NCI-H128 (cell line): Measurements from ENCODE around the gene COL9A3.

Experiments
- DNase-seq: peaks from one replicate; lab custom pipeline; 2025; ENCODE audit not compliant: unreplicated experiment; lab: John Stamatoyannopoulos, UW

Gene COL9A3

DNA sequence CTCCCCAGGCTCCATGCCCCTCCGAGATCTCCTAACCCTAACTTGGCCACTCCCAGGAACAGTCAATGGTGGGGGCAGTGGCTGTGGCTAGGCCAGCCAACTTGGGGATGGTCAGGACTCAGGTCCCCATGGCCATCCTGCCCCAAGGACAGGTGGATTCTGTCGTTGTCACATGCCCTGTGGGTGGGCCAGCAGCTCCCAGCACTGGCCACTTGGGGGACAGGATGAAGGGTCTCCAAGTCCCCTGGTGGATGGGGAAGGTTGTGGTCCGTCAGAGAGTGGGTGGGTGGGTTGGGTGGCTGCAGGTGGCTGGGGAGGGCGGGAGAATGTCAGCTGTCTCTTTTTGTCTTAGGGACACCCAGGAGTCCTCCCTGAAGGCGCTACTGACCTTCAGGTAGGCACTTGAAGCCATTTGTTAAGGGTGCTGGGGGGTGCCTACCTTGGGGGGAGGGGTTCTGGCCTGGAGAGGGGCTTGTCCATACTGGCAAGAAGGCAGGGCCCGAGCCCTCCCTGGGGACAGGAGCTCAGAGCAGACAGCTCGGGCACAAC is 5.5 kb downstream of the COL9A3 start:
- no peak for DNase-seq

DNA sequence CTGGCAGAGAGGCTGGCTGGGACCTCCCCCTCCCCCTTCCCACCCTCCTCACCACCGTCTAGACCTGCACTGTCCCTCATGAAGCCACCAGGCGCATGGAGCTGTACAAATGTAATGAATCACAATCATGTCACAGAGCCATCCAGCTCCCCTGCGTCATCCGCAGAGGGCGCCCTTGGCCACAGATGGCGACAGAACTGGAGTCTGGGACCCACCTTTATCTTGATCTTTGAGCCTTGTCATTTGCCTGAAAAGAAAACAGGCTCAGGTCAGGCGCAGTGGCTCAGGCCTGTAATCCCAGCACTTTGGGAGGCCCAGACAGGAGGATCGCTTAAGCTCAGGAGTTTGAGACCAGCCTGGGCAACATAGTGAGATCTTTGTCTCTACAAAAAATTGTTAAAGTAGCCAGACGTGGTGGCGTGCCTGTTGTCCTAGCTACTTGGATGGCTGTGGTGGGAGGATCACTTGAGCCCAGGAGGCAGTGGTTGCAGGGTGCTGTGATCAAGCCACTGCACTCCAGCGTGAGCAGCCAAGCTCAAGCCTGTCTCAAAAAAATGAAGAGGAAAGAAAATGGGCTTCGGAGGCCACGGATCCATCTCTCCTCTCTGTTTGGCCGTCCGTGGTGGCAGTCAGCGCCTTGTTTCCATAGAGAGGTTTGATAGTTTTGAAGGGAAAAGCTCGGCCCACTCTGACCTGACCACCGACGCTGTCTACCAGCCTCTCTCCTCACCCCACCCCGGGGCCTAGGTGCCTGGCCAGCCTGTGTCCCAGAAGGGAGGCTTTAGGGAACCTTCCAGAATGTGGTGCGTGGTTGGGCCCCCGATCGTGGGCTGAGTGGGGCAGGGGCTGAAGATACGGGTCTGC is 6.2 kb downstream of the COL9A3 start:
- DNase-seq: no peak

DNA sequence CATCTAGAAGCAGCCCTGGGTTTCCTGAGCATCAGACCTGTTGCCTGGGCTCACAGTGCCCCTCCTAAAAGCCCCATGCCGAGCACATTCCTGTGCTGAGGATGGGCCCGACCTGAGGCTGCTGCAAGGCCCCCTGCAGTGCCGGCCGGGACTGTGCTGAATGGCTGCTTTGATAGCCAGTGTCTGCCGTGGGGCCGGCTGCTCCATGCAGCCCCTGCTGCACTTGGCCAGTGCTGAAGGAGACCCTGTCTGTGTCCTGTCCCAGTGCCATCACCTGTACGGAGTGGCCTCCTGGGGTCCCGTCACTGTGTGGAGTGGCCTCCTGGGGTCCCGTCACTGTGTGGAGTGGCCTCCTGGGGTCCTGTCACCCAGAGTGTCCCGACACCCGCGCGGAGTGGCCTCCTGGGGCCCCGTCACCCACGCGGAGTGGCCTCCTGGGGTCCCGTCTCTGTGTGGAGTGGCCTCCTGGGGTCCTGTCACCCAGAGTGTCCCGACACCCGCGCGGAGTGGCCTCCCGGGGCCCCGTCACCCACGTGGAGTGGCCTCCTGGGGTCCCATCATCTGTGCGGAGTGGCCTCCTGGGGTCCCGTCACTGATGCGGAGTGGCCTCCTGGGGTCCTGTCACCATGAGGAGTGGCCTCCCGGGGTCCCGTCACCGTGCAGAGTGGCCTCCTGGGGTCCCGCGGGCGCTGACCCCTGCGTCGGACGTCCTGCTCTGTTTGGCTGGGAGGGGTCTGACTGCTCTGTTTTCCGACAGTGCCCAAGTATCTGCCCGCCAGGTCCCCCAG is 7.0 kb downstream of the COL9A3 start:
- DNase-seq: no peak

DNA sequence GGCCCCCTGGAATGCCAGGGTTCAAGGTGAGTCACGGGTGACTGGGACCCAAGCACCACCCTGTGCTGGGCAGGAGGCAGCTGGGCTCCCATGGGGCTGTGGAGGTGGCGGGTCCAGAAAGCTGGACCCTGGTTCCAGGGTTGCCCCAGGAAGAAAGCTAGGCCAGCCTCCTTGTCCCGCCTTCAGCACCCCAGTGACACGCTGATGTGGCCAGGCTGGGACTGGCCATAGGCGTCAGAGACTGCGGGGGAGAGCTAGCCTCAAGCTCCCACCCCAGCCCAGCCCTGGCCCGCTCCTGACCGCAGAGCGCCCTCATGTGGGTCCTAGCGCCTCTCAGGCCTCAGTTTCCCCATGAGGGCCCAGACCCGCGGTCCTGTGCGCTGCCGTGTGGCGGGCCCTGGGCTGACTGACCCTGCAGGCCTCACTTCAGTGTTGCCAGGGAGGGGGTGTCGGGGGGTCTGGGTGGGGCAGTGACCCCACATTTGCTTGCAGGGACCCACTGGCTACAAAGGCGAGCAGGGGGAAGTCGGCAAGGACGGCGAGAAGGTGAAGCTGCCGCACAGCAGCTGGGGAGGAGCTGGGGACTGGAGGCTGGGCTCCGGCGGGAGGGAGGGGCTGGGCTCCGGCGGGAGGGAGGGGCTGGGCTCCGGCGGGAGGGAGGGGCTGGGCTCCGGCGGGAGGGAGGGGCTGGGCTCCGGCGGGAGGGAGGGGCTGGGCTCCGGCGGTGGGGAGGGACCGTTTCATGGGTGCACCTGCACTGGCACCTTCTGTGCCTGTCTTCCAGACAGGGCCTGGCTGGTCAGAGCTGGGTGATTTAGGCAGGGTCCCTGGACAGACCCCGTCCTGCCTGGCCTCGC is 7.9 kb downstream of the COL9A3 start:
- no peak for DNase-seq

DNA sequence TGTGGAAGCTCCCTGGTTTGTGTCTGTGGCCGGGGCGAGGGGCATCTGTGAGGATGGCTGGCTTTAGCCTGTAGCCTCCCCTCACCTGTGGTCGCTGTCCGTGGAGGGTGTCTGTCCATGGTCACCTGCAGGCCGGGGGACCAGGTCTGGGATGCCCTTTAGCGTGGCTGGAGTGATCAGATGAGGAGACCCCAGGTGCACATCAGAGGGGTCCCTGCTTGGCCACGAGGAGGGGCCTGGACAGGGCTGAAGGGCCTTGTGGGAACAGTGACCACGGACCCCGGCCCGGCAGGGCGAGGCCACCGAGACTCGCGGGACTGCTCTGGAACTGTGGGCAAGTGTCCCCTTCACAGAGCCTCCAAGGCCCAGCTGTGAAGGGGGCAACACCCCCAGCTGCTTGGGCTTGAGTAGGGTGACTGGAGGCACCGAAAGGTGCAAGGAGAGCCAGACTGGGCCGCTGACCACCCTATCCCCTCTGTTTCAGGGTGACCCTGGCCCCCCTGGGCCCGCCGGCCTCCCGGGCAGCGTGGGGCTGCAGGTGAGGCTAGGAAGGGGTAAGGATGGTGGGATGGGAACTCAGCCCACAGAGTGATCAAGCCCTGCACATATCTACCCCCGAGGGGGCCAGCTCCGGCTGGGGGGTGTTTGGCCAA is 8.6 kb downstream of the COL9A3 start:
- no peak for DNase-seq

DNA sequence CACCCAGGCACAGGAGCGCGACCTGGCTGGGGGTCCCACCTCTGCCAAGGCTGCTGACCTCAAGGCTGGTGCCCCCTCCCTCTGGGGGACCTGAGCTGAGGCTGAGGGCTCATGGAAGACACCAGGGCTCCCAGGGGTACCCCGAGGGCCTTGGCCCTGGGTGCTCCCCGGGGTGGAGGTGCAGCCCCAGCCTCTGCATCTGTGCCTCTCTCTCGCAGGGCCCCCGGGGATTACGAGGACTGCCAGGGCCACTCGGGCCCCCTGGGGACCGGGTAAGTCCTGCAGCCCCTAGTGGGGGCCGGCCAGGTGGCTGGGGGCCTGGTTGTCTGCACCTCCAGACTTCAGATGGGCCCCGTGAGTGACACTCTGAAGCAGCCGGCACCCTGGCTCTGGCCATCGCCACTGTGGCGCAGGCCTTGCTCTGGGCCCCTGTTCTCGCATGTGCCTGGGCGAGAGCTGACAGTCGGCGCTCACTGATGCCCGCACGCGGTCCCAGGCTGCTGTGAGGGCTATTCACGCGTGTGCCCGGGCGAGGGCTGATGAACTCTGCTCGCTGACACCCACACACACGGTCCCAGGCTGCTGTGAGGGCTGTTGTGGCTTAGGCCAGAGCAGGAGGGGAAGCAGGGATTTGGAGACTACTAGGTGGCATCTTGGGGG is 9.3 kb downstream of the COL9A3 start:
- DNase-seq: no peak

DNA sequence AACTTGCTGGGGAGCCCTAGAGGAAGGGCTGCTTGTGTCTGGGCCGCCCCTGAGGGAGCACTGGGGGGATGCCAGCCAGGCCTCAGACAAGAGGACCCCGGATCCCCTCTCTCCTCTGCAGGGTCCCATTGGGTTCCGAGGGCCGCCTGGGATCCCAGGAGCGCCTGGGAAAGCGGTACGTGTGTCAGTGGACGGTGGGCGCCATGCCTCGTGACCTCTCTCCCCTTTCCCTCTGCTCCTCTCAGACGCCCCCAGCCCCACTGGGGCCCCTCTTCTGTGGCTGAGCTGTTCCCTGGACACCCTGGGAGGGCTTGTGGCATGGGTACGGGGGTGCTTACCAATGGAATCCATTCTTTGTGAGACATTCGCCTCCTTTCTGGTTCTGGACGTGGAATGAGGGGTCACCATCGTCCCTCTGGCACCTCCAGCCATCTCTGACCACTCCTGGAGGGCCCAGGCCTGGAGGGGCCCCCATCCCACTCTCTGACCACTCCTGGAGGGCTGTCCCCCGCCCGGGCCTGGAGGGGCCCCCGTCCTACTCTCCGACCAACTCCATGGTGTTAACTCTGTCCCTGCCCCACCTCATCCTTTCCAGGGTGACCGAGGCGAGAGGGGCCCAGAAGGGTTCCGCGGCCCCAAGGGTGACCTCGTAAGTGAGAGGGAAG is 9.9 kb downstream of the COL9A3 start:
- DNase-seq: no peak

DNA sequence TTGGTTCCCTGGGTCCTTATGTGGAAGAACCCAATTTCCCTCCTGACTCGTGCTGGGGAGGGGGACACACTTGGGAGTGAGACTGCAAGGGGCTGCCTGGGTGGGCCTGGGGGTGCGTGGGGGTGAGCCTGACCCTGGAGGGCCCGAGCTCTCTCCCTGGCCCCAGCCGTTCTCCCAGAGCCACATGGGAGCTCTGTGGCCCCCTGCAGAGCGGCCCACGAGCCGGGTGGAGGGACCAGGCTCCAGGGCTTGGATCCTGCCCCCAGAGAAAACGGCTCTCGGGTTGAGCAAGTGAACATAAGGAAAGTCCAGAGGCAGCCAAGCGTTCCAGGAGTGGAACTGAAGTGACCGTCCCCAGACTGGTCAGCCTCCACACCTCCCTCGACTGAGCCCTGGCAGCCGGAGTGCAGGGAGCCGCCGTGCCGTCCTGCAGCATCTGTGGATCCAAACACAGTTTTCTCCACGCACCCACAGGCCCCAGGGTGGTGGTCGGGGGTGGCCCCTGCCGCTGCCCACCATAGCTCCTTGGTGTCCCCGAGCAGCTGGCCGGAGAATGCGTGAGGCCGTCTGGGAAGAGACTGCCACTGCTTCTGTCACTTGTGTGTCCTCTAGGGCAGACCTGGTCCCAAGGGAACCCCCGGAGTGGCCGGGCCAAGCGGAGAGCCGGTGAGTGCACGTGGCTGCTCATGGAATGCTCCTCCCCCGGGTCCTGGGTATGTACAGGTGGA is 10.6 kb downstream of the COL9A3 start:
- no peak for DNase-seq

DNA sequence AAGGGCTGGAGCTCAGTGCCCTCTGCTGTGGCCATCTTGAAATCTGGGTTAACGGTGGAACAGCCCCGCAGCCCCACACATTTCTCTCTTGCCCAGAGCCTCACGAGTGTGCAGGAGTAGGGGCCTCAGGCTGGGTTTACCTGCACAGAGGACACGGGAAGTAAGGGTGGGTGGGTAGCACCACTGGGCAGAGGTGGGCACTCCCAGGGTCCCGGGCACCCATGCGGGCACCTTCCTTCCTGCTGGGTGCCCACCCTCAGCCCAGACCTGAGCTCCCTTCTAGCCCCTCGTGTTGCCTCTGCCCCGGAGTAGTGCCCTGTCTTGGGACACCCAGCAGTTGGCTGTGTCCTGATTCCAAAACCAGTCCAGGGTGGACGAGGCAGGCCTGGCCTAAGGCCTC is 11.2 kb downstream of the COL9A3 start:
- DNase-seq: no peak

DNA sequence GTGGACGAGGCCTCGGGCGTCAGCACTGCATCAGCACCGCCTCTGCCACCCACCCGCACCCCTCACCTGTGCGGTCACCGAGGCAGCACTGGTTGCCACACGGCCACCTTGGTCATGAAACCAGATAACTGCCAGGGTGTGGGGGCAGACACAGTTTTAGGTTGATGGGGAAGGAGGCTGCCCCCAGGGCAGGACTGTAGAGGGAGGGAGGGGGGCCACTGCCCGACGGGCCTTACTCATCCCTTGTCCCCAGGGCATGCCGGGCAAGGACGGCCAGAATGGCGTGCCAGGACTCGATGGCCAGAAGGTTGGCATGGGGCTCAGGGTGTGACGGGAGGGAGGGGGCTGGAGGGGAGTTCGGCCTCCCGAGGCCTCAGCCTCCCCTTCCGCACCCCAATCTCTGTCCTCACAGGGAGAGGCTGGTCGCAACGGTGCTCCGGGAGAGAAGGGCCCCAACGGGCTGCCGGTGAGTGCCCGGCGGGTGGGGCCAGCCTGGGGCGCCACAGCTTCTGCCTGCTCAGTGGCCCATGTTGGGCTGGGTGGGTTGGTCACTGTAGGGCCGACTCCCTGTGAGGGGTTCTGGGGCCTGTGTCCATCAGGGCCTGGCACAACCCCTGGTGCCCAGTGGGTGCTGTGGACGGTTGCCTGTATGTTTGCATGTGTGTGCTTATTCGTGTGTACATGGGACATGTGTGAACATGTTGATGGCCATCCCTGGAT is 11.8 kb downstream of the COL9A3 start:
- no peak for DNase-seq

DNA sequence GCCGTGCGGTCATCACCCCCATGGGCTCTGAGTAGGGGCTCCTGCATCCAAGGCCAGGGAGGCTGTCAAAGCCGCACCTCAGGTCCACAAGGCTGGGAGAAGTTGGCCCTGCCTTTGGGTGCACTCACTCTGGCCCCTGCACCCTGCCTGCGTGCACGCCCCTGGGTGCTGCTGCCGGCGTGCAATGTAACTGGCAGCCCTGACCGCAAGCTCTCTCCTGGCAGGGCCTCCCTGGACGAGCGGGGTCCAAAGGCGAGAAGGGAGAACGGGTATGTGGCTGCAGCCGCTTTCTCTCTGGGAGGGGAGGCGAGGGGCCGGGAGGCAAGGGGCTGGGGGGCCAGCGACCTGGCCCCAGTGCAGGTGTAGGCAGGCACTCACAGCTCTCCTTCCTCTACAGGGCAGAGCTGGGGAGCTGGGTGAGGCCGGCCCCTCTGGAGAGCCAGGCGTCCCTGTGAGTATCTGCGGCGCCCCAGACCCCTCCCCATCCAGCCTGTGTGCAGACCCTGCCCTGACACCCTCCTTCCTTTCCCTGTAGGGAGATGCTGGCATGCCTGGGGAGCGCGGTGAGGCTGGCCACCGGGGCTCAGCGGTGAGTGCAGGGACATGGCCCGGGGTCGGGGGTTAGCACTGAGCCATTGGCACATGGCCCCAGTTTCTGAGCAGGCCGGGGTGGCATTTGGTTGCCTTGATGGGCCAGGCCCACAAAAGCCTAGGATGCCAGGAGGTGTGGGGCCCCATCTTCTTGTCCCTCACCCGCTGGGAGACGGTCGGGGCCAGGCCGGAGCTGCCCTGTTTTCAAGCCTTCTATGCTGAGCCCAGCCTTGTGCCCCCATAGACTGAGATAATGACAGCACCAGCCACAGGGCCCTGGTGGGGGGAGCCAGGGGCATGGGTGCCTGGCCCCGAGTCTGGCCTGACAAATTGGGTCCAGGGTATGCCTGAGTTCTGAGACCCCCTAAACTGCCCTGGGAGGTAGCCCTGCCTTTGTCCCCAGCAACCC is 12.7 kb downstream of the COL9A3 start:
- no peak for DNase-seq

DNA sequence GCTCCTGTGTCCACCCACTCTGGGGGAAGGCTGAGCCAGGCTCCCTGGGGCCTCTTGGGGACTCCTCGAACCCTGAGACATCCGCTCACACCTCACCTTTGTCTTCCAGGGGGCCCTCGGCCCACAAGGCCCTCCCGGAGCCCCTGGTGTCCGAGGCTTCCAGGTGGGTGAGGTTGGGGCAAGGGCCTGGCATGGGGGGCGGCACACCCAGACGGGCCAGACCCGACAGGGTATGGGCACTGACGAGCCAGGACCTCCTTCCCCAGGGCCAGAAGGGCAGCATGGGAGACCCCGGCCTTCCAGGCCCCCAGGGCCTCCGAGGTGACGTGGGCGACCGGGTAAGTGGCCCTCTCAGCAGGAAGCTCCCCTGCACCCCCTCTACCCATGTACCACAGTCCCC is 13.4 kb downstream of the COL9A3 start:
- no peak for DNase-seq

DNA sequence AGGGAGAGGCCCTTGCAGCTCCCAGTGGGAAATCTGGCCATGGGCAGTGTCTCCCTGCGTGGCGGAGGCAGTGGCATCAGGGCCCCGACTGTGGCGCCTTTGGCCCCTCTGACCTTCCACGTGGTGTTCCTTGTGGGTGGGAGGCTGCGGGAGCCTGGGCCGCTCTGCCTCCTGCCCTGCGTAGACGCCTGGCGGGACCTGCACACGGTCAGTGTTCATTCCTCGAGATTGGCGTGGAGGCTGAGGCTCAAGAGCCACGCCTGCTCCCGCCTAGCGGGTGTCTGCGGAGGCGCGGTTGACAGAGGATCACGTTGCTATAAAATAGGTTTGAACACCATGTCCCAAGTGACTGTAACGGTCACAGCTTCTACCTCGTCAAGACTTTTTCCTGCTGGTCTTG is 14.0 kb downstream of the COL9A3 start:
- no peak for DNase-seq

DNA sequence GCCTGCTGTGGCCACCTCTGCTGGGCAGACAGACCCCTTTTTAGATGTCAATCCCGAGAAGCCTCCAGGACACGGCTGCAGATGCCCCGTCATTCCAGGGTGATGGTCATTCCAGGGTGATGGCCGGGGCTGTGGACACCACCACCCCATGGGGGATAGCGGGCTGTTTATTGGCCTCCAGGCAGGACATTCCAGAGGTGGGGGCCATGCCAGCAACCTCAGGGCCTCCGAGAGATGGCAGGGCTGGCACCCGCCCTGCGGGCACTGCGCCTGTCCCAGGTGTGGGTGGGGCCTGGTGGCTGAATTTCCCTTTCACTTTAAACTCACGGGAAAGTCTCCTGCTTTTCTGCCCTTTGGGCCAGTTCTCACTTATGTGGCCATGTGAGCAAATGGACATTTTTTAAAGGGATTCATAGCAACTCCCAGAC is 14.5 kb downstream of the COL9A3 start:
- no peak for DNase-seq

DNA sequence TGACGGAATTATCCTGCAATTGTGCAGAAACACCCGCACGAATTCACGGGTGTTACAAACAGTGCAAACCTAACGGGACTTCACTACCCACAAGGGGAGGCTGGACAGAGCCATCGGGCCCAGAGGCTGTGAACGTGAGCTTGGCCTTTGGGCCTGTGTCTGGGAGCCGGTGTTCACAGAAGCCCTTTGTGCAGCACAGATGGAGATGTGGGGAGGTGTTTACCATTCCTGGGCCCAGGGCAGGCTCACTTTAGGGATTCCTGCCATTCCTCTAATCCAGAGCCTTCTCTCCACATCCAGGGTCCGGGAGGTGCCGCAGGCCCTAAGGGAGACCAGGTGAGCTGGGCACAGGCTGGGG is 15.0 kb downstream of the COL9A3 start:
- DNase-seq: no peak

DNA sequence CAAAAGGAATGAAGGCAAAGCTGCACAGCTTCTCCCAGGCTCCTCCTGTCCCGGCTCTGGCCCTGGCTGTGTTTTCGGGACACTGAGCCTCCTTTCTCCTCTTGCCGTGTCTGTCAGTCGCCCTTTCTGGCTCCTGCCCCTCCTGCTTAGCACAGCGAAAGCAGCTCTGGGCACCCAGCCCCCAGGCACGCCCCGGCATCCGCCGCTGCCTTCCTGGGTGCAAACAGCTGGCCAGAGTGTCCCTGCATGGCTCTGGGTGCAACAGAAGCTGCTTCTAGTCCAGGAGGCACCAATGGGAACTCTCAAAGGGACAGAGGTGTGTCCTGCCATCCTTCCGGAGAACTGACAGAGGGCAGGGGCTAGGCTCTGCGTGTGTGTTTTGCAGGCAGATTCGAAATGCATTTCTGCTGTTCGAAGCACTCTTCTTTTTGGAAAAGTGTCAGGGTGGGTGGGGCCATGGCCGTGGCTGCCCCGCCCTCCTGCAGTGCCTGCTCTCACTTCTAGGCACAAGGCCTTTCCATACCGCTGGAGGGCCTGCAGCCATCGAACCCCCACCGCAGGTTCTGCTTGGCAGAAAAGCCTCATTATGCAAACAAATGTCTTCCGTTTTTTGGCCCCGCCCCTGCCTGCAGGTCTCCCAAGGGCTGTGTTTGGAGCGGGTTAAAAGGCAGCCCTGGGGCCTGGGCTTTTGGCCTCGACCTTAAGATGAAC is 15.5 kb downstream of the COL9A3 start:
- DNase-seq: no peak
